ENCODE results near the gene RNF144A. TPM values are rescaled to one million over a fixed set of nuclear protein-coding genes. Genes with fewer than 3 reads are reported as not detected.

RNF144A gene
- total RNA-seq, 1 donor from 2014 or later = 1.8 TPM

- no peak overlapping the region for H3K27ac ChIP-seq
- no peaks in the 10 kb centered on the region for H3K27me3 ChIP-seq
- DNase-seq (ENCODE audit: low spot score in 2 of 2) = no peak
- no peak overlapping the region for H3K4me3 ChIP-seq
- H3K36me3 ChIP-seq = no peaks in the 10 kb centered on the region
- intact Hi-C loops (cut with DNase I) = no loop called here
- TF ChIP-seq CTCF (IDR thresholded peaks at IDR 0.05) = no peak
- H3K9me3 ChIP-seq = no peaks in the 10 kb centered on the region
- H3K4me1 ChIP-seq = no peaks in the 10 kb centered on the region
Measured at GRCh38 chr2:6909431-6910385, 7.5 kb upstream of the RNF144A start.

- Histone ChIP-seq H3K9me3 (no peaks in the 10 kb centered on the region), H3K4me1 (no peaks in the 10 kb centered on the region), H3K27me3 (no peaks in the 10 kb centered on the region), H3K36me3 (no peaks in the 10 kb centered on the region), H3K27ac (no peak overlapping the region), H3K4me3 (no peak overlapping the region)
- intact Hi-C loops (cut with DNase I) = no loop called here
- DNase-seq (ENCODE audit: low spot score in 2 of 2) = no peak
- no peak for TF ChIP-seq CTCF (IDR thresholded peaks at IDR 0.05)
Measured at GRCh38 chr2:6911721-6912120, 5.5 kb upstream of the RNF144A start.

- intact Hi-C loops (cut with DNase I) = no loop called here
- DNase-seq (ENCODE audit: low spot score in 2 of 2) = no peak
- H3K4me1 ChIP-seq = peaks cover 3 to 6% of the 10 kb centered on the region in 2 donors
- H3K27me3 ChIP-seq = no peaks in the 10 kb centered on the region
- H3K9me3 ChIP-seq = no peaks in the 10 kb centered on the region
- no peak for TF ChIP-seq CTCF (IDR thresholded peaks at IDR 0.05)
- H3K4me3 ChIP-seq = no peak overlapping the region
- no peak overlapping the region for H3K27ac ChIP-seq
- no peaks in the 10 kb centered on the region for H3K36me3 ChIP-seq
Measured at GRCh38 chr2:6913415-6914157, 3.6 kb upstream of the RNF144A start.

GRCh38 chr2:6914828-6915227, 2.4 kb upstream of the RNF144A start:
- no peaks in the 10 kb centered on the region for H3K27me3 ChIP-seq
- intact Hi-C loops (cut with DNase I) = loop anchor here (5.0 kb wide), 1 partner anchor 97 kb away; no protein-coding TSS in a partner anchor
- no peaks in the 10 kb centered on the region for H3K36me3 ChIP-seq
- H3K4me1 ChIP-seq = peaks cover 3 to 6% of the 10 kb centered on the region in 2 donors
- no peak overlapping the region for H3K4me3 ChIP-seq
- no peak for TF ChIP-seq CTCF (IDR thresholded peaks at IDR 0.05)
- H3K9me3 ChIP-seq = no peaks in the 10 kb centered on the region
- no peak overlapping the region for H3K27ac ChIP-seq
- DNase-seq (ENCODE audit: low spot score in 2 of 2) = no peak

GRCh38 chr2:6915399-6915798, 1.8 kb upstream of the RNF144A start:
- intact Hi-C loops (cut with DNase I) = loop anchor here (5.0 kb wide), 1 partner anchor 97 kb away; no protein-coding TSS in a partner anchor
- DNase-seq (ENCODE audit: low spot score in 2 of 2) = no peak
- TF ChIP-seq CTCF (IDR thresholded peaks at IDR 0.05) = no peak

More at GRCh38 chr2:6915399-6915798, 1.8 kb upstream of the RNF144A start:
- H3K4me1 ChIP-seq = peaks cover 3 to 6% of the 10 kb centered on the region in 2 donors
- no peaks in the 10 kb centered on the region for H3K9me3 ChIP-seq
- no peak overlapping the region for H3K4me3 ChIP-seq
- H3K27ac ChIP-seq = no peak overlapping the region
- H3K36me3 ChIP-seq = no peaks in the 10 kb centered on the region
- no peaks in the 10 kb centered on the region for H3K27me3 ChIP-seq

All from ascending aorta (tissue), 2 donors.